ENCODE data around the gene FAM180B.
A peak's percentile ranks its signal among the peaks of the same experiment; 100 is the strongest.
"Not testable (repeated sequence)": the region's sequence is repeated elsewhere in the genome, so short reads cannot be mapped to it uniquely, and the experiment has no call there.

The FAM180B gene

DNA sequence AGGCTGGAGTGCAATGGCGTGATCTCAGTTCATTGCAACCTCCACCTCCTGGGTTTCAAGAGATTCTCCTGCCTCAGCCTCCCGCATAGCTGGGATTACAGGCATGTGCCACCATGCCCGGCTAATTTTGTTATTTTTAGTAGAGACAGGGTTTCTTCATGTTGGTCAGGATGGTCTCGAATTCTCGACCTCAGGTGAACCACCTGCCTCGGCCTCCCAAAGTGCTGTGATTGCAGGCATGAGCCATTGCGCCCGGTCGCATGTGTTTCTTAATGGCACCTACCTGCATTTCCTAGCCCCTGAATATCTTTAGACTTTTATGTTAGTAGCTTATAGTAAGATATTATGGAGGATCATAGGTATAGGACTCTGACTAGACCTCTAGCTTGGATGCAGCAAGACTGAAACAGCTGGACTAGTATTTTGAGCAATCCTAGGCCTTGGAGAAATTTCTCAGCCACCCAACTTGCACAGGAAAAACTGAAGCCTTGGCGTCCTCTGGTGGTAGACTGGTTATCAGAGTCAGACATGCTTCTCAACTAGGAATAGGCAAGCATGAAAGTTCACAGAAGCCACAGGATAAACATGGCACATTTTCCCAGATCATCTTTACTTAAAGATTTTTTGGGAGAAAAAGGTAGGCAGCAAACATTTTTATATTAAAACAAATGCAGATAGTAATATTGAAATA, 30.4 kb downstream of the FAM180B start:
- no peak overlapping the region for H3K27ac ChIP-seq
- H3K4me3 ChIP-seq (ENCODE audit: low read depth, low read length) = no peak overlapping the region
- H3K36me3 ChIP-seq = peaks cover 43% of the 10 kb centered on the region
- H3K27me3 ChIP-seq (ENCODE audit: insufficient read depth, low read depth, severe bottlenecking) = no peaks in the 10 kb centered on the region
- TF ChIP-seq, protein P1, sequence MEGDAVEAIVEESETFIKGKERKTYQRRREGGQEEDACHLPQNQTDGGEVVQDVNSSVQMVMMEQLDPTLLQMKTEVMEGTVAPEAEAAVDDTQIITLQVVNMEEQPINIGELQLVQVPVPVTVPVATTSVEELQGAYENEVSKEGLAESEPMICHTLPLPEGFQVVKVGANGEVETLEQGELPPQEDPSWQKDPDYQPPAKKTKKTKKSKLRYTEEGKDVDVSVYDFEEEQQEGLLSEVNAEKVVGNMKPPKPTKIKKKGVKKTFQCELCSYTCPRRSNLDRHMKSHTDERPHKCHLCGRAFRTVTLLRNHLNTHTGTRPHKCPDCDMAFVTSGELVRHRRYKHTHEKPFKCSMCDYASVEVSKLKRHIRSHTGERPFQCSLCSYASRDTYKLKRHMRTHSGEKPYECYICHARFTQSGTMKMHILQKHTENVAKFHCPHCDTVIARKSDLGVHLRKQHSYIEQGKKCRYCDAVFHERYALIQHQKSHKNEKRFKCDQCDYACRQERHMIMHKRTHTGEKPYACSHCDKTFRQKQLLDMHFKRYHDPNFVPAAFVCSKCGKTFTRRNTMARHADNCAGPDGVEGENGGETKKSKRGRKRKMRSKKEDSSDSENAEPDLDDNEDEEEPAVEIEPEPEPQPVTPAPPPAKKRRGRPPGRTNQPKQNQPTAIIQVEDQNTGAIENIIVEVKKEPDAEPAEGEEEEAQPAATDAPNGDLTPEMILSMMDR (IDR thresholded peaks at IDR 0.05; ENCODE audit: low read depth, low read length) = peak; percentile 89
- DNase-seq = peak; percentile 64
- H3K9me3 ChIP-seq (ENCODE audit: severe bottlenecking) = no peaks in the 10 kb centered on the region

DNA sequence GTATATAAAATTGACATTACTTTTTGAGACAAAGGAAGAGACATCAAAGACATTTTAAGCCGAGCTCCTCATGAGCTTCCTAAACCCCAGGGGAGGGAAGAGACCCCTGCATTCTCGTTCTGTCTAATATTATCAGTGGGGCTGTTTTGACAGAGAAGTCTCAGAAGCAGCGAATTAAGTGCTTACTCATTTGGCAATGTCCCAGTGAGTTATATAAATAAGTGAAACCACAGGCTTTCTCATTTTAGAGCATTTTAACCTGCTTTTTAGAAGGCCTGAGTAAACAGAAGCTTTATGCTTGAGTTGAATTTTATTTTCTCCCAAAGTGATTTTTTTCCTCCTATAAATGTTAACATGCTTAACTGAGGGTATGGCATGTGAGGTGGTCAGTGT, 30.9 kb downstream of the FAM180B start:
- peaks cover 48% of the 10 kb centered on the region for H3K36me3 ChIP-seq
- DNase-seq = no peak
- TF ChIP-seq, protein P1 (IDR thresholded peaks at IDR 0.05; ENCODE audit: low read depth, low read length) = no peak
- no peaks in the 10 kb centered on the region for H3K27me3 ChIP-seq (ENCODE audit: insufficient read depth, low read depth, severe bottlenecking)
- H3K9me3 ChIP-seq (ENCODE audit: severe bottlenecking) = no peaks in the 10 kb centered on the region
- no peak overlapping the region for H3K27ac ChIP-seq
- H3K4me3 ChIP-seq (ENCODE audit: low read depth, low read length) = no peak overlapping the region

DNA sequence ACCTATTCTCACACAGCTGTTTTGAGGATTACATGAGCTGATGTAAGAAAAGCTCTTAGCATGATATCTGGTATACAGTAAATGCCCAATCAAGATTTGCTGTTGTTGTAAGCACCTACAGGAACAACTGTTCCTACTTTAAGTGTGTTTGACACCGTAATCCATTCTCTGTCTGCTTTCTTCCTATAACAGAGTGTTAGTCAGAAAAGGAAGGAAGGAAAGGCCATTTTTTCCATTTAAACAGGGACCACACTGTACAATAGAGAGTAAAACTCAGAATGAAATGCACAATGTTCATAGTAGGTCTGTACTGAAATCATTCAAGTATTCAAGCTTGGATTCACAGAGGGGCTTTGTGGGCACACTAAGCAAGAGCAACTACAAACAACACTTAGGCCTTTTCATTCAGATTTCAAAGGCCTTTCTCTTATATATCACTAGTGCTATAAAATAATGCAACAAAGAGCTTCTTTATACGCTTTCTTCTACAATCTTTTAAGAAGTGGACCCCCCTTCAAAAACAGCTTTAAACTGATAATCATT, 34.4 kb downstream of the FAM180B start:
- Histone ChIP-seq H3K27ac (peak overlapping the region; percentile 52; the same call in 1 of the 2 replicates), H3K27me3 (ENCODE audit: insufficient read depth, low read depth, severe bottlenecking) (no peaks in the 10 kb centered on the region), H3K36me3 (peaks cover 77% of the 10 kb centered on the region), H3K4me3 (ENCODE audit: low read depth, low read length) (no peak overlapping the region), H3K9me3 (ENCODE audit: severe bottlenecking) (no peaks in the 10 kb centered on the region)
- no peak for DNase-seq
- TF ChIP-seq, protein P1 (IDR thresholded peaks at IDR 0.05; ENCODE audit: low read depth, low read length) = no peak

DNA sequence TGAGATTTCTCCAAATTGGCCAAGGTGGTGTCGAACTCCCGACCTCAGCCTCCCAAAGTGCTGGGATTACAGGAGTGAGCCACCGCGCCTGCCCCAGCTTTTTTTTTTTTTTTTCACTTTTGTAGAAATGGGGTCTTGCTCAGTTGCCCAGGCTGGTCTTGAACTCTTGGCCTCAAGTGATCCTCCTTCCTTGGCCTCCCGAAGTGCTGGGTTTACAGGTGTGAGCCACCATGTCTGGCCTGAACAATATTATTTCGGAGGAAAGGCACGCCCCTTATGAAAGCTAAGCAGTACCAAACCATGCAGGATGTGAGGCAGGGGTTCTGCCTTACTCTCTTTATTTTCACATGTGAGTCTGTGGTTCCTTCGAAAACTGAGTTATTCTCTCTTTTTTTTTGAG, 39.8 kb downstream of the FAM180B start:
- Histone ChIP-seq H3K36me3 (peaks cover 80% of the 10 kb centered on the region), H3K4me3 (ENCODE audit: low read depth, low read length) (no peak overlapping the region), H3K27ac (no peak overlapping the region), H3K9me3 (ENCODE audit: severe bottlenecking) (no peaks in the 10 kb centered on the region), H3K27me3 (ENCODE audit: insufficient read depth, low read depth, severe bottlenecking) (no peaks in the 10 kb centered on the region)
- DNase-seq = no peak
- TF ChIP-seq, protein P1 (IDR thresholded peaks at IDR 0.05; ENCODE audit: low read depth, low read length) = no peak

DNA sequence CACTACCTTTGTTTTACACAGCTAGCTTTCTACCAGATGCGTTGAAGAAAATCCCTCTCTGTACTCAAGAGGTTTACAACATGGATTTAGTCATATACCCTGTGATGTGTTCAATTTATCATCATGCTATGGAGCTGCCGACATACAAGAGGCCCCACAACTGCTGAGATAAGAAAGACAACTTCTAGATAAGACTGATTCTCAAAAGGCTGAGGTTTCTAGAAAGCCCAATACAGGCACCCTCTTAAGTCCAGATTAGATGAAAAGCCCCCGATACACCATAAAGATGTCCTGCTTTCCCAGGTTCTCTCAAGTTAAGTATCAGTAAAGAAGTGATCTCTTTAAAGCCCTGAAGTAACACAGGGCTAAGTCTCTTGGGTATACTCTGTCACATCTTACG, 41.5 kb downstream of the FAM180B start:
- Histone ChIP-seq H3K9me3 (ENCODE audit: severe bottlenecking) (no peaks in the 10 kb centered on the region), H3K27ac (no peak overlapping the region), H3K27me3 (ENCODE audit: insufficient read depth, low read depth, severe bottlenecking) (no peaks in the 10 kb centered on the region), H3K4me3 (ENCODE audit: low read depth, low read length) (no peak overlapping the region), H3K36me3 (peaks cover 67% of the 10 kb centered on the region)
- TF ChIP-seq, protein P1 (IDR thresholded peaks at IDR 0.05; ENCODE audit: low read depth, low read length) = no peak
- no peak for DNase-seq

DNA sequence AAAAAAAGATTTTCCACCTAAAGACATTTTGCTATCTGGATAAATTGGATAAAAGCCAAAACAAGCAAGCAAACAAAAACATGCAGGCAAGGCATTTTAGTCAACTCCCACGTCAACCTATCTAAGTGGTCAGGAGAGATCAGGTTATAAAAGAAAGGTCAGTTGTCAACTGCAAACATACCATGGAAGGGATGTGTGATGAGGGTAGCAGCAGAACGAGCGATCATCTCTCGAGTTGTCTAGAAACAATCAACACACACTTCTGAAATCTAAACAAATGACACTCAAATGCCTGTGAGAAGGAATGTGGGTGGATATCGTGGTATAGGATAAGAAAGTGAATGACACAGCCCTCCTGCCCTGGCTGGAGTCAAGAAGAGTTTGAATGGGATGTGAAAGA, 45.0 kb downstream of the FAM180B start:
- Histone ChIP-seq H3K27me3 (ENCODE audit: insufficient read depth, low read depth, severe bottlenecking) (no peaks in the 10 kb centered on the region), H3K9me3 (ENCODE audit: severe bottlenecking) (no peaks in the 10 kb centered on the region), H3K4me3 (ENCODE audit: low read depth, low read length) (no peak overlapping the region), H3K36me3 (peaks cover 65% of the 10 kb centered on the region), H3K27ac (no peak overlapping the region)
- TF ChIP-seq, protein P1 (IDR thresholded peaks at IDR 0.05; ENCODE audit: low read depth, low read length) = no peak
- no peak for DNase-seq

DNA sequence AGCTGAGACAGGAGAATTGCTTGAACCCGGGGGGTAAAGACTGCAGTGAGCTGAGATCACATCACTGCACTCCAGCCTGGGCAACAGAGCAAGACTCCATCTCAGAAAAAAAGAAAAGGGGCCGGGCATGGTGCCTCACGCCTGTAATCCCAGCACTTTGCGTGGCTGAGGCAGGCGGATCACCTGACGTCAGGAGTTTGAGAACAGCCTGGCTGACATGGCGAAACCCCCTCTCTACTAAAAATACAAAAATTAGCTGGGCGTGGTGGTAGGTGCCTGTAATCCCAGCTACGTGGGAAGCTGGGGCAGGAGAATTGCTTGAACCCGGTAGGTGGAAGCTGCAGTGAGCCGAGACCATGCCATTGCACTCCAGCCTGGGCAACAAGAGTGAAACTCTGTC, 49.9 kb downstream of the FAM180B start:
- not testable (repeated sequence) for H3K27ac ChIP-seq; H3K4me3 ChIP-seq (ENCODE audit: low read depth, low read length); DNase-seq; H3K9me3 ChIP-seq (ENCODE audit: severe bottlenecking); H3K27me3 ChIP-seq (ENCODE audit: insufficient read depth, low read depth, severe bottlenecking)
- peaks cover 51% of the 10 kb centered on the region for H3K36me3 ChIP-seq

All from WERI-Rb-1 (cell line).